K562 (cell line): ENCODE results near the gene CD226.

Experiments
- ARNT ChIP-seq, 2 experiments: fragments of 450-650 bp; IDR thresholded peaks; 2 replicates each; pipeline ENCODE4 v1.6.1; 2016; ENCODE audit warnings: mild to moderate bottlenecking in 1 of 2
- CBX2 ChIP-seq: fragments of 200-600 bp; sonication (generic); IDR thresholded peaks from one replicate; pipeline ENCODE4 v1.6.1; 2012; ENCODE audit warnings: mild to moderate bottlenecking, low read length, inconsistent platforms; ENCODE audit not compliant: insufficient read depth, poor library complexity, severe bottlenecking
- CEBPB ChIP-seq: fragments of 450-650 bp; IDR thresholded peaks from 2 replicates; pipeline ENCODE4 v1.6.1; 2016; ENCODE audit warnings: missing genetic modification characterization, missing compliant biosample characterization
- POLR2A ChIP-seq: fragments of 450-650 bp; conservative IDR thresholded peaks from 2 replicates; pipeline ENCODE4 v1.6.1; 2016
- ZNF3 ChIP-seq: fragments of 250-450 bp; sonication (Bioruptor Pico); IDR thresholded peaks from 2 replicates; pipeline ENCODE4 v1.5.0; 2021; ENCODE audit warnings: mild to moderate bottlenecking, moderate library complexity
- ZNF354B ChIP-seq: fragments of 250-450 bp; sonication (Bioruptor Pico); IDR thresholded peaks from 2 replicates; pipeline ENCODE4 v1.4.0; 2020
- TF ChIP-seq, protein P1 (sequence below), 3 experiments: IDR thresholded peaks in 2 of 3; conservative IDR thresholded peaks in 1 of 3; 2 replicates each; pipeline ENCODE4 v1.5.1; 2011 to 2012; ENCODE audit warnings: low read length in 3 of 3, mild to moderate bottlenecking in 3 of 3, control low read depth in 2 of 3, improper control_type of control experiment in 1 of 3, inconsistent platforms in 1 of 3, low read depth in 1 of 3, mixed read lengths in 1 of 3, moderate library complexity in 1 of 3; ENCODE audit not compliant: insufficient read depth in 2 of 3
- TF ChIP-seq, protein P2 (sequence below), 2 experiments: fragments of 450-650 bp; conservative IDR thresholded peaks; 2 replicates each; pipeline ENCODE4 v1.6.1; 2017; ENCODE audit warnings: mild to moderate bottlenecking in 2 of 2, moderate library complexity in 2 of 2
- TF ChIP-seq, protein P3 (sequence below): sonication (generic); formaldehyde crosslinking; IDR thresholded peaks from 2 replicates; pipeline ENCODE4 v1.8.0; 2022; ENCODE audit warnings: missing genetic modification reagents, mild to moderate bottlenecking, borderline replicate concordance

DNA sequence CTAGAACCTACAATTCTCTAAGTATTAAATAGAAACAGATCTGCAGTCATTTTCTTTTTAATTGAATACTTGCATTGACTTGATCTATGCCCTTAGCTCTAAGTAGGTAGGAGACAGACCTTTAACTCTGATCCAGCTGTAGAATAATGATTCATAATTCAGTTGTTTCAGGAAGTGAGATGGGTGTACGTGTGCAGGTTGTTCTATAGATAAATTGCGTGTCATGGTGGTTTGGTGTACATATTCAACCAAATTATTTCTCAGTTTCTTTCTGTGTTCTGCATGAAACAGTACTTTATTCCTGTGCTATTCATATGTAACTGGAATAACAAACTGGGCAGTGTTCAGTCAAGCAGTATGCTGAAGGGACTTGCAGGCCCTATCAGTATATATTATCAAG is 34.3 kb upstream of the CD226 start:
- TF ChIP-seq, protein P1, sequence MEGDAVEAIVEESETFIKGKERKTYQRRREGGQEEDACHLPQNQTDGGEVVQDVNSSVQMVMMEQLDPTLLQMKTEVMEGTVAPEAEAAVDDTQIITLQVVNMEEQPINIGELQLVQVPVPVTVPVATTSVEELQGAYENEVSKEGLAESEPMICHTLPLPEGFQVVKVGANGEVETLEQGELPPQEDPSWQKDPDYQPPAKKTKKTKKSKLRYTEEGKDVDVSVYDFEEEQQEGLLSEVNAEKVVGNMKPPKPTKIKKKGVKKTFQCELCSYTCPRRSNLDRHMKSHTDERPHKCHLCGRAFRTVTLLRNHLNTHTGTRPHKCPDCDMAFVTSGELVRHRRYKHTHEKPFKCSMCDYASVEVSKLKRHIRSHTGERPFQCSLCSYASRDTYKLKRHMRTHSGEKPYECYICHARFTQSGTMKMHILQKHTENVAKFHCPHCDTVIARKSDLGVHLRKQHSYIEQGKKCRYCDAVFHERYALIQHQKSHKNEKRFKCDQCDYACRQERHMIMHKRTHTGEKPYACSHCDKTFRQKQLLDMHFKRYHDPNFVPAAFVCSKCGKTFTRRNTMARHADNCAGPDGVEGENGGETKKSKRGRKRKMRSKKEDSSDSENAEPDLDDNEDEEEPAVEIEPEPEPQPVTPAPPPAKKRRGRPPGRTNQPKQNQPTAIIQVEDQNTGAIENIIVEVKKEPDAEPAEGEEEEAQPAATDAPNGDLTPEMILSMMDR (IDR thresholded peaks at IDR 0.05 in 2 of 3, conservative IDR thresholded peaks at IDR 0.05 in 1 of 3; ENCODE audit: insufficient read depth in 2 of 3, low read depth in 1 of 3, low read length in 3 of 3) = no peak
- TF ChIP-seq ZNF3 (CRISPR knock-in tag) (no peak), POLR2A (no peak), CEBPB (tag) (no peak), CBX2 (no peak), ARNT (IDR thresholded peaks at IDR 0.05) (no peak), ZNF354B (no peak)
- TF ChIP-seq, protein P2, sequence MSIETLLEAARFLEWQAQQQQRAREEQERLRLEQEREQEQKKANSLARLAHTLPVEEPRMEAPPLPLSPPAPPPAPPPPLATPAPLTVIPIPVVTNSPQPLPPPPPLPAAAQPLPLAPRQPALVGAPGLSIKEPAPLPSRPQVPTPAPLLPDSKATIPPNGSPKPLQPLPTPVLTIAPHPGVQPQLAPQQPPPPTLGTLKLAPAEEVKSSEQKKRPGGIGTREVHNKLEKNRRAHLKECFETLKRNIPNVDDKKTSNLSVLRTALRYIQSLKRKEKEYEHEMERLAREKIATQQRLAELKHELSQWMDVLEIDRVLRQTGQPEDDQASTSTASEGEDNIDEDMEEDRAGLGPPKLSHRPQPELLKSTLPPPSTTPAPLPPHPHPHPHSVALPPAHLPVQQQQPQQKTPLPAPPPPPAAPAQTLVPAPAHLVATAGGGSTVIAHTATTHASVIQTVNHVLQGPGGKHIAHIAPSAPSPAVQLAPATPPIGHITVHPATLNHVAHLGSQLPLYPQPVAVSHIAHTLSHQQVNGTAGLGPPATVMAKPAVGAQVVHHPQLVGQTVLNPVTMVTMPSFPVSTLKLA (conservative IDR thresholded peaks at IDR 0.05) = no peak
- TF ChIP-seq, protein P3, sequence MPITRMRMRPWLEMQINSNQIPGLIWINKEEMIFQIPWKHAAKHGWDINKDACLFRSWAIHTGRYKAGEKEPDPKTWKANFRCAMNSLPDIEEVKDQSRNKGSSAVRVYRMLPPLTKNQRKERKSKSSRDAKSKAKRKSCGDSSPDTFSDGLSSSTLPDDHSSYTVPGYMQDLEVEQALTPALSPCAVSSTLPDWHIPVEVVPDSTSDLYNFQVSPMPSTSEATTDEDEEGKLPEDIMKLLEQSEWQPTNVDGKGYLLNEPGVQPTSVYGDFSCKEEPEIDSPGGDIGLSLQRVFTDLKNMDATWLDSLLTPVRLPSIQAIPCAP = no peak
